Amygdala (tissue), 56 donors: ENCODE measurements around the gene INSIG1.

Source experiments
- DNase-seq, 56 donors: peaks; one replicate each; lab custom pipeline; 2025; lab: John Stamatoyannopoulos, UW

Gene INSIG1

GRCh38 chr7:155283565-155284194, 14.0 kb upstream of the INSIG1 start:
- no peak for DNase-seq

- DNase-seq = no peak
Observed at GRCh38 chr7:155284496-155285274, 13.0 kb upstream of the INSIG1 start.

- DNase-seq = no peak
Observed at GRCh38 chr7:155285423-155285822, 12.3 kb upstream of the INSIG1 start.

- no peak for DNase-seq
Observed at GRCh38 chr7:155285833-155286232, 11.8 kb upstream of the INSIG1 start.

GRCh38 chr7:155286686-155287085, 11.0 kb upstream of the INSIG1 start:
- no peak for DNase-seq

GRCh38 chr7:155287284-155287935, 10.3 kb upstream of the INSIG1 start:
- no peak for DNase-seq

- DNase-seq = no peak
Observed at GRCh38 chr7:155288055-155288454, 9.6 kb upstream of the INSIG1 start.

- no peak for DNase-seq
Observed at GRCh38 chr7:155289107-155289506, 8.6 kb upstream of the INSIG1 start.

- DNase-seq = no peak
Observed at GRCh38 chr7:155289949-155290501, 7.7 kb upstream of the INSIG1 start.

GRCh38 chr7:155291045-155291530, 6.6 kb upstream of the INSIG1 start:
- no peak for DNase-seq

- no peak for DNase-seq
Observed at GRCh38 chr7:155291729-155292128, 5.9 kb upstream of the INSIG1 start.

- DNase-seq = no peak
Observed at GRCh38 chr7:155292680-155293226, 4.9 kb upstream of the INSIG1 start.

- DNase-seq = no peak
Observed at GRCh38 chr7:155293721-155294510, 3.8 kb upstream of the INSIG1 start.

- DNase-seq = no peak
Observed at GRCh38 chr7:155294511-155294778, 3.2 kb upstream of the INSIG1 start.

GRCh38 chr7:155295511-155295910, 2.2 kb upstream of the INSIG1 start:
- no peak for DNase-seq

- no peak for DNase-seq
Observed at GRCh38 chr7:155296006-155296787, 1.5 kb upstream of the INSIG1 start.

- DNase-seq = peak in 27 of 56 donors; percentile 36 to 74 (median 55)
Observed at GRCh38 chr7:155296788-155297516, 726 bp upstream of the INSIG1 start.

- DNase-seq = peak in 4 of 56 donors; percentile 40 to 58 (median 50)
Observed at GRCh38 chr7:155298288-155298833, 683 bp downstream of the INSIG1 start.
